ENCODE data around the gene KDM4C.

GRCh38 chr9:6973089-6973488 is 215.3 kb downstream of the KDM4C start:
- TF ChIP-seq CTCF (IDR thresholded peaks at IDR 0.05) (no peak), POLR2AphosphoS5 (IDR thresholded peaks at IDR 0.05) (no peak)
